ENCODE data around the gene CHRNA9. TPM values are rescaled to one million over a fixed set of nuclear protein-coding genes. Genes with fewer than 3 reads are reported as not detected.

CHRNA9 gene
- total RNA-seq, 1 experiment from 2014 or later: not detected

DNA sequence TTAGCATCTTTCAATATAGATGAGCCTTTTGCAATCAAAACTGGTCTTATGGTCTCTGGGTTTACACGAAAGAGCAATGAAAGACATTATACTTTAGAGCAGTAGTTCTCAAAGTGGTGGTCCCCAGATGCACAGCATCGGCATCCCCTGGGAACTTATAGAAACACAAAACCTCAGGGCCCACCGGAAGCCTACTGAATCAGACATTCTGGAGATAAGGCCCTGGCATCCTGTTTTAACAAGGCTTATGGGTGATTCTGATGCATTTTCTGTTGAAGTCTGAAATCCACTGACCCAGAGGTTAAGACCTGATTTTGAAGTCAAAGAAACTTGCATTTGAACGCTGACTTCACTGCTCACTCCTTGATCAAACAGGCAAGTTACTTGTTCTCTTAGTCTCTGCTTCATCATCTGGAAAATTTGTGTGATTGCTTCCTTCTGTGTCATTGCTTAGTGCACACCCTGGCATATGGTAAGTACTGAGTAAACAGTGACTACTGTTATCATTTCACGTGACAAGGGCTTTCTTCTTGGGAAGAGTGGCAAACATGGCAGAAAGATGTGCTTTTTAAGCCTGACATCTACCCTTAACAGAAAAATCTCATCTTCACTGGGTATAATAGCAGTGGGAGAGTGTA is 14.5 kb downstream of the CHRNA9 start:
- intact Hi-C loops (cut with micrococcal nuclease; ENCODE audit: unreplicated experiment): no loop called here
- H3K9me3 ChIP-seq (ENCODE audit: control insufficient read depth, insufficient read depth, low read depth, low read length): no peaks in the 10 kb centered on the region
- BruUV-seq (replicated peaks): no TSS peak
- ChIA-PET POLR2A (no interaction called here), CTCF (no interaction called here)
- no peak for ATAC-seq
- no peak overlapping the region for H3K4me3 ChIP-seq (ENCODE audit: low read depth in 2 of 2, low read length in 2 of 2)
- H3K27me3 ChIP-seq (ENCODE audit: control insufficient read depth, insufficient read depth, low read length): no peaks in the 10 kb centered on the region
- H3K36me3 ChIP-seq (ENCODE audit: control insufficient read depth, insufficient read depth, low read length): no peaks in the 10 kb centered on the region
- no peak for DNase-seq (ENCODE audit: low read depth, low spot score)
- no peak overlapping the region for H3K27ac ChIP-seq (ENCODE audit: low read length)
- TF ChIP-seq, protein P1, sequence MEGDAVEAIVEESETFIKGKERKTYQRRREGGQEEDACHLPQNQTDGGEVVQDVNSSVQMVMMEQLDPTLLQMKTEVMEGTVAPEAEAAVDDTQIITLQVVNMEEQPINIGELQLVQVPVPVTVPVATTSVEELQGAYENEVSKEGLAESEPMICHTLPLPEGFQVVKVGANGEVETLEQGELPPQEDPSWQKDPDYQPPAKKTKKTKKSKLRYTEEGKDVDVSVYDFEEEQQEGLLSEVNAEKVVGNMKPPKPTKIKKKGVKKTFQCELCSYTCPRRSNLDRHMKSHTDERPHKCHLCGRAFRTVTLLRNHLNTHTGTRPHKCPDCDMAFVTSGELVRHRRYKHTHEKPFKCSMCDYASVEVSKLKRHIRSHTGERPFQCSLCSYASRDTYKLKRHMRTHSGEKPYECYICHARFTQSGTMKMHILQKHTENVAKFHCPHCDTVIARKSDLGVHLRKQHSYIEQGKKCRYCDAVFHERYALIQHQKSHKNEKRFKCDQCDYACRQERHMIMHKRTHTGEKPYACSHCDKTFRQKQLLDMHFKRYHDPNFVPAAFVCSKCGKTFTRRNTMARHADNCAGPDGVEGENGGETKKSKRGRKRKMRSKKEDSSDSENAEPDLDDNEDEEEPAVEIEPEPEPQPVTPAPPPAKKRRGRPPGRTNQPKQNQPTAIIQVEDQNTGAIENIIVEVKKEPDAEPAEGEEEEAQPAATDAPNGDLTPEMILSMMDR (IDR thresholded peaks at IDR 0.05): no peak
- TF ChIP-seq SIN3A (IDR thresholded peaks at IDR 0.05; ENCODE audit: borderline replicate concordance, insufficient read depth, low read depth, low read length): no peak
- TF ChIP-seq POLR2AphosphoS5 (IDR thresholded peaks at IDR 0.05; ENCODE audit: low read depth, low read length): no peak
- TF ChIP-seq, protein P2, sequence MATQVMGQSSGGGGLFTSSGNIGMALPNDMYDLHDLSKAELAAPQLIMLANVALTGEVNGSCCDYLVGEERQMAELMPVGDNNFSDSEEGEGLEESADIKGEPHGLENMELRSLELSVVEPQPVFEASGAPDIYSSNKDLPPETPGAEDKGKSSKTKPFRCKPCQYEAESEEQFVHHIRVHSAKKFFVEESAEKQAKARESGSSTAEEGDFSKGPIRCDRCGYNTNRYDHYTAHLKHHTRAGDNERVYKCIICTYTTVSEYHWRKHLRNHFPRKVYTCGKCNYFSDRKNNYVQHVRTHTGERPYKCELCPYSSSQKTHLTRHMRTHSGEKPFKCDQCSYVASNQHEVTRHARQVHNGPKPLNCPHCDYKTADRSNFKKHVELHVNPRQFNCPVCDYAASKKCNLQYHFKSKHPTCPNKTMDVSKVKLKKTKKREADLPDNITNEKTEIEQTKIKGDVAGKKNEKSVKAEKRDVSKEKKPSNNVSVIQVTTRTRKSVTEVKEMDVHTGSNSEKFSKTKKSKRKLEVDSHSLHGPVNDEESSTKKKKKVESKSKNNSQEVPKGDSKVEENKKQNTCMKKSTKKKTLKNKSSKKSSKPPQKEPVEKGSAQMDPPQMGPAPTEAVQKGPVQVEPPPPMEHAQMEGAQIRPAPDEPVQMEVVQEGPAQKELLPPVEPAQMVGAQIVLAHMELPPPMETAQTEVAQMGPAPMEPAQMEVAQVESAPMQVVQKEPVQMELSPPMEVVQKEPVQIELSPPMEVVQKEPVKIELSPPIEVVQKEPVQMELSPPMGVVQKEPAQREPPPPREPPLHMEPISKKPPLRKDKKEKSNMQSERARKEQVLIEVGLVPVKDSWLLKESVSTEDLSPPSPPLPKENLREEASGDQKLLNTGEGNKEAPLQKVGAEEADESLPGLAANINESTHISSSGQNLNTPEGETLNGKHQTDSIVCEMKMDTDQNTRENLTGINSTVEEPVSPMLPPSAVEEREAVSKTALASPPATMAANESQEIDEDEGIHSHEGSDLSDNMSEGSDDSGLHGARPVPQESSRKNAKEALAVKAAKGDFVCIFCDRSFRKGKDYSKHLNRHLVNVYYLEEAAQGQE (IDR thresholded peaks at IDR 0.05; ENCODE audit: insufficient read depth in 1 of 2, low read depth in 2 of 2, low read length in 1 of 2): no peak
- no peak for TF ChIP-seq TCF7L2 (IDR thresholded peaks at IDR 0.05; ENCODE audit: low read depth, low read length)
- in situ Hi-C loops (cut with HindIII; ENCODE audit: low pct_unique_long_range_greater_than_20kb, low sequenced_read_pairs): no loop called here
- H3K4me1 ChIP-seq (ENCODE audit: control insufficient read depth, insufficient read depth, low read length): no peaks in the 10 kb centered on the region

DNA sequence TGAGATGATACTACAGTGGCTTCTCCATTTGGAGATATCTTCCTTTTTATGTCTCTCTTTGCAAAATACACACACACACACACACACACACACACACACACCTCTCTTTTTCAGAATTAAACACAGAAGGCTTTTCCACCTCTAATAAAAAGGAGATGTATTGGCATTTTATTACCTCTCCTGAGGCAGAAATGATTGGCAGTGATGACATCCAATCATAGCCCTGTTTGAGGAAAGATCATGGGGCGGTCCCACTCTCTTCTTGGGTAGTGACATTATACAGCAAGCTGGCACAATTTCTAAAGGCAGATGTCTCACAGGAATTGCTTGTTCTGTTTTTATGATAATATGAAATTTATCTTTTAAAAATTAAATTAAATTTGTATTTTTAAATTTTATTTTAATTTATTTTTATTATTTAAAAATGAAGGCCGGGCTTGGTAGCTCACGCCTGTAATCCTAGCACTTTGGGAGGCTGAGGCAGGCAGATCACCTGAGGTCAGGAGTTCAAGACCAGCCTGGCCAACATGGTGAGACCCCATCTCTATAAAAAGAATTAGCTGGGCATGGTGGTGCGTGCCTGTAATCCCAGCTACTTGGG is 15.6 kb downstream of the CHRNA9 start:
- DNase-seq (ENCODE audit: low read depth, low spot score) (no peak), ATAC-seq (no peak)
- ChIA-PET CTCF (no interaction called here), POLR2A (no interaction called here)
- TF ChIP-seq, protein P1 (IDR thresholded peaks at IDR 0.05): no peak
- TF ChIP-seq SIN3A (IDR thresholded peaks at IDR 0.05; ENCODE audit: borderline replicate concordance, insufficient read depth, low read depth, low read length) (no peak), TCF7L2 (IDR thresholded peaks at IDR 0.05; ENCODE audit: low read depth, low read length) (no peak), POLR2AphosphoS5 (IDR thresholded peaks at IDR 0.05; ENCODE audit: low read depth, low read length) (no peak)
- TF ChIP-seq, protein P2 (IDR thresholded peaks at IDR 0.05; ENCODE audit: insufficient read depth in 1 of 2, low read depth in 2 of 2, low read length in 1 of 2): no peak
- H3K4me1 ChIP-seq (ENCODE audit: control insufficient read depth, insufficient read depth, low read length): no peaks in the 10 kb centered on the region
- BruUV-seq (replicated peaks): no TSS peak
- H3K36me3 ChIP-seq (ENCODE audit: control insufficient read depth, insufficient read depth, low read length): no peaks in the 10 kb centered on the region
- H3K9me3 ChIP-seq (ENCODE audit: control insufficient read depth, insufficient read depth, low read depth, low read length): no peaks in the 10 kb centered on the region
- H3K27ac ChIP-seq (ENCODE audit: low read length): no peak overlapping the region
- in situ Hi-C loops (cut with HindIII; ENCODE audit: low pct_unique_long_range_greater_than_20kb, low sequenced_read_pairs) (no loop called here), intact Hi-C loops (cut with micrococcal nuclease; ENCODE audit: unreplicated experiment) (no loop called here)
- no peak overlapping the region for H3K4me3 ChIP-seq (ENCODE audit: low read depth in 2 of 2, low read length in 2 of 2)
- no peaks in the 10 kb centered on the region for H3K27me3 ChIP-seq (ENCODE audit: control insufficient read depth, insufficient read depth, low read length)
